Coronary artery (tissue), 2 donors: Measurements from ENCODE around the gene CEP112.

Experiments used
- DNase-seq: peaks from one replicate; pipeline ENCODE4 v3.0.0-alpha.2; 2017; ENCODE audit warnings: low spot score
- H3K27ac ChIP-seq, 2 donors: fragments of 200-600 bp; sonication (generic); one replicate each; pipeline ENCODE4 v1.5.1; 2016 to 2019
- H3K4me3 ChIP-seq: fragments of 200-600 bp; sonication (generic); 2 replicates; pipeline ENCODE4 v1.5.1; 2016; ENCODE audit warnings: mild to moderate bottlenecking, moderate library complexity
- CTCF ChIP-seq: fragments of 200-600 bp; sonication (generic); IDR thresholded peaks from one replicate; pipeline ENCODE4 v1.5.1; 2019; ENCODE audit warnings: antibody characterized with exemption

Gene CEP112

DNA sequence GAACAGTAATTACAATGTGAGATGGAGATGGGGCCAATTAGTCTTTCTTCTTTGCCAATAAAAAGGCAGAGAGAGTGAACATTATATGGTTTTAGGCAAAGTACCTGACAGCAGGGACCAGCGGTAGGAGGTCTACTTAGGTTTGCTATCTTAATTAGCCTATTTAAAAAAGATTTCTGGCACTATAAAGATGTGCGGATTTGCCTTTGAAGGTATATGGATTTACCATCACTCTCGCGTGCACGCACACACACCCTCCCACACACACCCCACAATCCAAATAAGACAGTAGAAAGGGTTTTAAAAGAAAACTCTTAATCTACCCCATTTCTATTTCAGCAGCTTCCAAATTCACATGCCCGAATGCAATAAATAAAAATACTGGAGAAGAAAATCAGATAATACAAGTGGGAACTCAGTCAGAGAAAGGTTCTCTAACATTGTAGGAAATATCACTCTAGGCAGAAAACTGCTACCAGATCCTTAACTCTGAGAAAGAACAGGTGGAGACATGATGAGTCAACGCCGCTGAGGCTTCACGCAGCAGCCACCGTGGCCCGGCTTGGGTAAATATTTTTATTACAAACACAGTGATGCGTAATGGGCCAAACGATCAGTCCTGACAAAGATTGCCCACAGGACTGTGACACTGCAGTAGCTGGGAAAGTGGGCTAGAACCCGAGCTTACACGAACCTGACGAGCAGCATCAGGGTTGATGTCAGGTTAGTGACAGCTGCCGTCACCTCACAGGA is 563.9 kb downstream of the CEP112 start:
- H3K4me3 ChIP-seq, result peak overlapping the region; percentile 29
- TF ChIP-seq CTCF, result no peak
- H3K27ac ChIP-seq, result no peak overlapping the region
- DNase-seq, result no peak

- Histone ChIP-seq H3K27ac (no peak overlapping the region), H3K4me3 (no peak overlapping the region)
- no peak for DNase-seq
- TF ChIP-seq CTCF, result no peak
Observed at GRCh38 chr17:65627108-65627507, 564.8 kb downstream of the CEP112 start.

GRCh38 chr17:65626451-65626850 is 565.5 kb downstream of the CEP112 start:
- no peak overlapping the region for H3K27ac ChIP-seq
- H3K4me3 ChIP-seq, result no peak overlapping the region
- no peak for TF ChIP-seq CTCF
- DNase-seq, result no peak

GRCh38 chr17:65618516-65618915 is 573.4 kb downstream of the CEP112 start:
- no peak for TF ChIP-seq CTCF
- Histone ChIP-seq H3K4me3 (no peak overlapping the region), H3K27ac (no peak overlapping the region)
- no peak for DNase-seq

DNA sequence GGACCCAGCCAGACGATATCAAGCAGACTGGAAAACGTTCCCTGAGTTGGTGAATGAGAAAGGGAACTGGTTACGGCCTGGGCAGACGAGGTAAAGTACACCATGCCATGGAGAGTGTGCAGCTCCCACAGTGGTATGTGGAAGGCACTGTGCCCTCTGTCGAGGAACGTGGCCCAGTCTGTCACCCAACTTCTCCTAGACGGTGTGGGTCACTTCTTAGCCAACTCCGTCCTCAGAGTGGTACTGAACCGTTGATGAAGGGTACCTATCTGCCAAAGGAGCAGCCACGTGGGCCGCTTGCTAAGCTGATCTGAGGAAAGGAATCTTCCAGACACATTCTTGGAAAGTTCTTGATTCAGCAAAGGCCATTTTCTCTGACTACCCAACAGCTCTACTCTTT is 574.4 kb downstream of the CEP112 start:
- Histone ChIP-seq H3K4me3 (no peak overlapping the region), H3K27ac (no peak overlapping the region)
- DNase-seq, result no peak
- no peak for TF ChIP-seq CTCF

- no peak for DNase-seq
- Histone ChIP-seq H3K4me3 (no peak overlapping the region), H3K27ac (no peak overlapping the region)
- no peak for TF ChIP-seq CTCF
Observed at GRCh38 chr17:65609749-65610148, 582.2 kb downstream of the CEP112 start.

GRCh38 chr17:65609286-65609685 is 582.6 kb downstream of the CEP112 start:
- no peak for TF ChIP-seq CTCF
- Histone ChIP-seq H3K27ac (no peak overlapping the region), H3K4me3 (no peak overlapping the region)
- DNase-seq, result no peak
